ENCODE measurements around the gene WNK2.

Gene WNK2

GRCh38 chr9:93205896-93206575, 22.1 kb downstream of the WNK2 start:
- DNase-seq = no peak

GRCh38 chr9:93206576-93207155, 22.7 kb downstream of the WNK2 start:
- TF ChIP-seq GATA1 (IDR thresholded peaks at IDR 0.05; ENCODE audit: low read depth, low read length) = no peak
- TF ChIP-seq POLR2A (IDR thresholded peaks at IDR 0.05; ENCODE audit: low read length) = no peak
- DNase-seq = no peak

More at GRCh38 chr9:93205896-93206575, 22.1 kb downstream of the WNK2 start:
- TF ChIP-seq GATA1 (IDR thresholded peaks at IDR 0.05; ENCODE audit: low read depth, low read length) (no peak), POLR2A (IDR thresholded peaks at IDR 0.05; ENCODE audit: low read length) (no peak)

GRCh38 chr9:93207326-93207814, 23.4 kb downstream of the WNK2 start:
- DNase-seq = no peak
- TF ChIP-seq POLR2A (IDR thresholded peaks at IDR 0.05; ENCODE audit: low read length) (no peak), GATA1 (IDR thresholded peaks at IDR 0.05; ENCODE audit: low read depth, low read length) (no peak)

- no peak for DNase-seq
- TF ChIP-seq GATA1 (IDR thresholded peaks at IDR 0.05; ENCODE audit: low read depth, low read length) (no peak), POLR2A (IDR thresholded peaks at IDR 0.05; ENCODE audit: low read length) (no peak)
Measured at GRCh38 chr9:93207860-93208734, 24.2 kb downstream of the WNK2 start.

- TF ChIP-seq POLR2A (IDR thresholded peaks at IDR 0.05; ENCODE audit: low read length) = no peak
- no peak for TF ChIP-seq GATA1 (IDR thresholded peaks at IDR 0.05; ENCODE audit: low read depth, low read length)
- DNase-seq = no peak
Measured at GRCh38 chr9:93209097-93209496, 25.2 kb downstream of the WNK2 start.

GRCh38 chr9:93209576-93210323, 25.8 kb downstream of the WNK2 start:
- TF ChIP-seq POLR2A (IDR thresholded peaks at IDR 0.05; ENCODE audit: low read length) (no peak), GATA1 (IDR thresholded peaks at IDR 0.05; ENCODE audit: low read depth, low read length) (no peak)
- DNase-seq = no peak

GRCh38 chr9:93210324-93210973, 26.5 kb downstream of the WNK2 start:
- no peak for DNase-seq
- TF ChIP-seq GATA1 (IDR thresholded peaks at IDR 0.05; ENCODE audit: low read depth, low read length) (no peak), POLR2A (IDR thresholded peaks at IDR 0.05; ENCODE audit: low read length) (no peak)

- DNase-seq = no peak
- no peak for TF ChIP-seq POLR2A (IDR thresholded peaks at IDR 0.05; ENCODE audit: low read length)
- TF ChIP-seq GATA1 (IDR thresholded peaks at IDR 0.05; ENCODE audit: low read depth, low read length) = no peak
Measured at GRCh38 chr9:93210974-93211653, 27.2 kb downstream of the WNK2 start.

GRCh38 chr9:93211654-93212001, 27.7 kb downstream of the WNK2 start:
- TF ChIP-seq POLR2A (IDR thresholded peaks at IDR 0.05; ENCODE audit: low read length) (no peak), GATA1 (IDR thresholded peaks at IDR 0.05; ENCODE audit: low read depth, low read length) (no peak)
- DNase-seq = no peak

- no peak for DNase-seq
Measured at GRCh38 chr9:93212409-93212808, 28.5 kb downstream of the WNK2 start.

GRCh38 chr9:93216073-93216365, 32.1 kb downstream of the WNK2 start:
- DNase-seq = no peak
- no peak for TF ChIP-seq GATA1 (IDR thresholded peaks at IDR 0.05; ENCODE audit: low read depth, low read length)
- TF ChIP-seq POLR2A (IDR thresholded peaks at IDR 0.05; ENCODE audit: low read length) = no peak

More at GRCh38 chr9:93212409-93212808, 28.5 kb downstream of the WNK2 start:
- TF ChIP-seq GATA1 (IDR thresholded peaks at IDR 0.05; ENCODE audit: low read depth, low read length) = no peak
- no peak for TF ChIP-seq POLR2A (IDR thresholded peaks at IDR 0.05; ENCODE audit: low read length)

- DNase-seq = no peak
- TF ChIP-seq GATA1 (IDR thresholded peaks at IDR 0.05; ENCODE audit: low read depth, low read length) = no peak
- TF ChIP-seq POLR2A (IDR thresholded peaks at IDR 0.05; ENCODE audit: low read length) = no peak
Measured at GRCh38 chr9:93217706-93218105, 33.8 kb downstream of the WNK2 start.

GRCh38 chr9:93218161-93218560, 34.2 kb downstream of the WNK2 start:
- TF ChIP-seq GATA1 (IDR thresholded peaks at IDR 0.05; ENCODE audit: low read depth, low read length) (no peak), POLR2A (IDR thresholded peaks at IDR 0.05; ENCODE audit: low read length) (no peak)
- DNase-seq = no peak
